HG03196 (cell line): ENCODE measurements around the gene CACNA2D3.

ENCODE experiments used
- ATAC-seq: cut with Tn5 transposase; IDR thresholded peaks from one replicate; pipeline ENCODE4 v1.9.1; 2021; ENCODE audit not compliant: unreplicated experiment

Gene CACNA2D3

GRCh38 chr3:54659347-54659746, 537.0 kb downstream of the CACNA2D3 start:
- no peak for ATAC-seq

- no peak for ATAC-seq
These were observed 538.4 kb downstream of the CACNA2D3 start for GRCh38 chr3:54660714-54661132.

GRCh38 chr3:54661151-54661550, 538.8 kb downstream of the CACNA2D3 start:
- ATAC-seq = no peak

- ATAC-seq = no peak
These were observed 541.2 kb downstream of the CACNA2D3 start for GRCh38 chr3:54663501-54664011.

- no peak for ATAC-seq
These were observed 542.8 kb downstream of the CACNA2D3 start for GRCh38 chr3:54665016-54665600.

GRCh38 chr3:54668236-54668635, 545.9 kb downstream of the CACNA2D3 start:
- no peak for ATAC-seq

GRCh38 chr3:54670201-54671000, 548.0 kb downstream of the CACNA2D3 start:
- ATAC-seq = no peak

- ATAC-seq = no peak
These were observed 549.2 kb downstream of the CACNA2D3 start for GRCh38 chr3:54671511-54671910.

GRCh38 chr3:54676087-54676486, 553.7 kb downstream of the CACNA2D3 start:
- ATAC-seq = no peak

GRCh38 chr3:54681706-54682105, 559.4 kb downstream of the CACNA2D3 start:
- no peak for ATAC-seq

- ATAC-seq = no peak
These were observed 562.9 kb downstream of the CACNA2D3 start for GRCh38 chr3:54685213-54685612.

- ATAC-seq = no peak
These were observed 569.0 kb downstream of the CACNA2D3 start for GRCh38 chr3:54691289-54691771.

- no peak for ATAC-seq
These were observed 574.0 kb downstream of the CACNA2D3 start for GRCh38 chr3:54696313-54696712.

- no peak for ATAC-seq
These were observed 575.7 kb downstream of the CACNA2D3 start for GRCh38 chr3:54698054-54698453.

- ATAC-seq = no peak
These were observed 581.6 kb downstream of the CACNA2D3 start for GRCh38 chr3:54703923-54704322.

GRCh38 chr3:54705730-54706129, 583.4 kb downstream of the CACNA2D3 start:
- ATAC-seq = no peak

GRCh38 chr3:54706738-54707137, 584.4 kb downstream of the CACNA2D3 start:
- no peak for ATAC-seq

GRCh38 chr3:54709785-54710184, 587.4 kb downstream of the CACNA2D3 start:
- ATAC-seq = no peak

- ATAC-seq = no peak
These were observed 588.6 kb downstream of the CACNA2D3 start for GRCh38 chr3:54710954-54711353.

- ATAC-seq = no peak
These were observed 590.2 kb downstream of the CACNA2D3 start for GRCh38 chr3:54712539-54712938.

GRCh38 chr3:54713031-54713430, 590.7 kb downstream of the CACNA2D3 start:
- no peak for ATAC-seq

GRCh38 chr3:54713455-54713854, 591.1 kb downstream of the CACNA2D3 start:
- no peak for ATAC-seq
